Renal pelvis (tissue), 12 donors: ENCODE results near the gene NUPR2. TPM values are rescaled to one million over a fixed set of nuclear protein-coding genes. Genes with fewer than 3 reads are reported as not detected.
"Not testable (repeated sequence)": the region's sequence is repeated elsewhere in the genome, so short reads cannot be mapped to it uniquely, and the experiment has no call there.

Experiments
- DNase-seq: peaks from one replicate; pipeline ENCODE4 v3.0.0-alpha.2; 2013
- long read RNA-seq, 16 experiments: transcript quantifications; one replicate each; lab custom pipeline, GENCODE V29; 2026
- polyA plus RNA-seq, 3 donors: library from polyadenylated mRNA; unstranded; fragments of 120-200 nt; gene quantifications; one replicate each; pipeline ENCODE4 v1.2.1, GENCODE V29; 2013; ENCODE audit not compliant: insufficient read length in 3 of 3

Gene NUPR2, protein sequence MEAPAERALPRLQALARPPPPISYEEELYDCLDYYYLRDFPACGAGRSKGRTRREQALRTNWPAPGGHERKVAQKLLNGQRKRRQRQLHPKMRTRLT
- 1 to 10 TPM; 2.5 to 3.1 (median 2.7) TPM for polyA plus RNA-seq
- long read RNA-seq, donor 1, transcript NUPR2-201 (2 exons, 603 nt) = major isoform, 5 of 5 reads
- long read RNA-seq, donor 1, partial matches to known transcripts = 0 of 5 reads
- long read RNA-seq, donor 1, other reads (novel, unspliced or antisense) = 0 of 5 reads
- long read RNA-seq, donor 2, transcript NUPR2-201 (2 exons, 603 nt) = major isoform, 7 of 7 reads
- long read RNA-seq, donor 2, partial matches to known transcripts = 0 of 7 reads
- long read RNA-seq, donor 2, other reads (novel, unspliced or antisense) = 0 of 7 reads
- long read RNA-seq, donor 3, transcript NUPR2-201 (2 exons, 603 nt) = major isoform, 5 of 5 reads
- long read RNA-seq, donor 3, partial matches to known transcripts = 0 of 5 reads
- long read RNA-seq, donor 3, other reads (novel, unspliced or antisense) = 0 of 5 reads
- long read RNA-seq, donor 4, transcript NUPR2-201 (2 exons, 603 nt) = major isoform, 10 of 10 reads
- long read RNA-seq, donor 4, partial matches to known transcripts = 0 of 10 reads
- long read RNA-seq, donor 4, other reads (novel, unspliced or antisense) = 0 of 10 reads
- long read RNA-seq, donor 5, transcript NUPR2-201 (2 exons, 603 nt) = major isoform, 5 of 5 reads
- long read RNA-seq, donor 5, partial matches to known transcripts = 0 of 5 reads
- long read RNA-seq, donor 5, other reads (novel, unspliced or antisense) = 0 of 5 reads
- long read RNA-seq, donor 6, partial matches to known transcripts = 0 of 2 reads
- long read RNA-seq, donor 6, other reads (novel, unspliced or antisense) = 0 of 2 reads
- long read RNA-seq, donor 7, transcript NUPR2-201 (2 exons, 603 nt) = major isoform, 7 of 7 reads
- long read RNA-seq, donor 7, partial matches to known transcripts = 0 of 7 reads
- long read RNA-seq, donor 7, other reads (novel, unspliced or antisense) = 0 of 7 reads
- long read RNA-seq, donor 8 = 0 reads
- long read RNA-seq, donor 9, transcript NUPR2-201 (2 exons, 603 nt) = major isoform, 6 of 6 reads
- long read RNA-seq, donor 9, partial matches to known transcripts = 0 of 6 reads
- long read RNA-seq, donor 9, other reads (novel, unspliced or antisense) = 0 of 6 reads
- long read RNA-seq, donor 10, partial matches to known transcripts = 0 of 3 reads
- long read RNA-seq, donor 10, other reads (novel, unspliced or antisense) = 0 of 3 reads
- long read RNA-seq, donor 11, transcript NUPR2-201 (2 exons, 603 nt) = major isoform, 7 of 7 reads
- long read RNA-seq, donor 11, partial matches to known transcripts = 0 of 7 reads
- long read RNA-seq, donor 11, other reads (novel, unspliced or antisense) = 0 of 7 reads
- long read RNA-seq, donor 12, transcript NUPR2-201 (2 exons, 603 nt) = major isoform, 6 of 6 reads
- long read RNA-seq, donor 12, partial matches to known transcripts = 0 of 6 reads
- long read RNA-seq, donor 12, other reads (novel, unspliced or antisense) = 0 of 6 reads
- long read RNA-seq, donor 13, partial matches to known transcripts = 0 of 1 reads
- long read RNA-seq, donor 13, other reads (novel, unspliced or antisense) = 0 of 1 reads
- long read RNA-seq, donor 14, transcript NUPR2-201 (2 exons, 603 nt) = major isoform, 6 of 6 reads
- long read RNA-seq, donor 14, partial matches to known transcripts = 0 of 6 reads
- long read RNA-seq, donor 14, other reads (novel, unspliced or antisense) = 0 of 6 reads
- long read RNA-seq, donor 15, transcript NUPR2-201 (2 exons, 603 nt) = major isoform, 5 of 5 reads
- long read RNA-seq, donor 15, partial matches to known transcripts = 0 of 5 reads
- long read RNA-seq, donor 15, other reads (novel, unspliced or antisense) = 0 of 5 reads
- long read RNA-seq, donor 16, transcript NUPR2-201 (2 exons, 603 nt) = major isoform, 5 of 5 reads
- long read RNA-seq, donor 16, partial matches to known transcripts = 0 of 5 reads
- long read RNA-seq, donor 16, other reads (novel, unspliced or antisense) = 0 of 5 reads

DNA sequence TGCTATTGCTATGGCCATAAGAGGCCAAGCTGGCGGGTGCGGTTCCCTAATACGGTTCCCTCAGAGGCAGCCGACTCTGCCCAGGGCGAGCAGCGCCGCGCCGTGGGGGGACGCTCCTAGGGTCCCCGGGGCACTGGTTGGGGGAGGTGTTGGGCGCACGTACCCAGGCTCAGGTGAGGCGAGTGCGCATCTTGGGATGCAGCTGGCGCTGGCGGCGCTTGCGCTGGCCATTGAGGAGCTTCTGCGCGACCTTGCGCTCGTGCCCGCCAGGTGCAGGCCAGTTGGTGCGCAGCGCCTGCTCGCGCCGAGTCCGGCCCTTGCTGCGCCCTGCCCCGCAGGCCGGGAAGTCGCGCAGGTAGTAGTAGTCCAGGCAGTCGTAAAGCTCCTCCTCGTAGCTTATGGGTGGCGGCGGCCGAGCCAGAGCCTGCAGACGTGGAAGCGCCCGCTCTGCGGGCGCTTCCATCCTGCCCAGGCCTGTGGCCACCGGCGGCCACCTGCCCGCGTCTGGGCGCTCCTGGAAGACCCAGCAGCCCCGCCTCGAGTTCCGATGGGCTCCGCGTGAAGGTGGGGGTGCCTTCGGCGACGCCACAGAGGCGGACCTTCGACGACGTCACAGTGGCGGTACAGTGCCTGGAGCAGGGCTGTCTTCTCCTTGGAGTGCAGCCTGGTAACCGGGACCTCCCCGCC is at the start of gene NUPR2:
NUPR2 (minus strand) TSS at position 566 of the 687 bp plus-strand sequence; CDS start at position 463, 103 bp downstream.
- no peak for DNase-seq

DNA sequence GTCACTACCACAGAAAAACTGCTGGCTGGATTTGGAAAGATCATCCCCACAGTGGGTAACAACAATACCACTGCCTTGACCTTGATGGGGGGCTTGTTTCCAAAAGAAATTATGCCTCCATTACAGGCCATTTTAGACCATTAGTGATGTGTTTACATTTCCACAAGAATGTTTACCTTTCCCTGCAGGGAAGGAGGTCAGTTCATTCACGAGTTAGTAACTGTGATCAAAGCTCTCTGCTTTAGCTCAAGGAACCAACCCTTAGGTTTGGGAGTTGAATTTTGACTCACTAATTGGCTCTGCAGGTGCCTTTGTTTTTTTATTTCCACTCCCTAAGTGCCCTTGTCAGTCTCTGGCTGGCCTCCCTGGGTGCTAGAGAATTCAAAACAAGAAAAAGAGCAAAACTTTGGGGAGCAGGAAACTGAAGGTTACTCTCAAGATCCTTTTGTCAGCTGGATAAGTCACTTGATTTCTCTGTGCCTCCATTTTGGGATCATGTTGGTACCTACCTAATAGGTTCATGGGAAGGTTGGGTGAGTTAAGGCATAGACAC is 41.1 kb upstream of the NUPR2 start:
- no peak for DNase-seq

DNA sequence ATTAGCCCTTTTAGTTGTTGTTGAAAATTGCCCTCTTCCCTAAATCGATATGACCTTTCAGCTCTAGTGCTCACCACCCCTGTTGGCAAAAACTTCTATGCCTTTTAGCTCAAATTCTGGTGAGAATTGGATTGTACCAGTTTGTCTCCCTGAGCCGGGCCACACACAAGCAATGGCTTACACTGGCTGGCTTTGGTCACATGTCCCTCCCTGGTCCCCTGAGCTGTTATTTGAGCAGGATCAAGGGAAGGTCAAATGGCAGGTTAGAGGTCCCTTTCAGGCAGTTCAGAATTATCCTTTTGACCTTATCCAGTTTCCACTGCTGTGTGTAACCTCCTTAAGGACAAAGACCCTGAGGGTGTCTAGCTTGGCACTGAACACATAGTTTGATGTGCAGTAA is 14.8 kb upstream of the NUPR2 start:
- not testable (repeated sequence) for DNase-seq

DNA sequence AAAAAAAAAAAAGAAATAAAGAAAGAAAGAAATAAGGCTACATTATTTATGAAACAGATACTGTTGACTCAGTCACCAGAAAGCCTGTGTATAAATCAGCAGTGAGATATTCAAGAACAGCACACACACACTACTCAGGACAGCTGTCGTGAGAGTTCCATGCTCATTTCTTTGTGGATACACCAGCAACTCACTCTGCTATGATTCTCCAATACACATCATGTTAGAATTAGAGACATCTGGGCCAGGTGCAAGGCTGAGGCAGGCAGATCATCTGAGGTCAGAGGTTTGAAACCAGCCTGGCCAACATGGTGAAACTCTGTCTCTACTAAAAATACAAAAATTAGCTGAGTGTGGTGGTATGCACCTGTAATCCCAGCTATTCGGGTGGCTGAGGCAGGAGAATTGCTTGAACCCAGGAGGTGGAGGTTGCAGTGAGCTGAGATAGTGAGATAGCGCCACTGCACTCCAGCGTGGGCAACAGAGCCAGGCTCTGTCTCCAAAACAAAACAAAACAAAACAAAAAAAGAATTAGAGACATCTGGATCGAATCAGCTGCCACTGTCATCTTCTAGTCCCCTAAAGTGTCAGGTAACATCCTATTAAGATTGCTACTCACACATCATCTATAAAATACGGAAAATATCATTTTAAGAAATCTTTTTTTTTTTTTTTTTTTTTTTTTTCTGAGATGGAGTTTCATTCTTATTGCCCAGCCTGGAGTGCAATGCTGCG is 11.2 kb upstream of the NUPR2 start:
- DNase-seq = no peak

DNA sequence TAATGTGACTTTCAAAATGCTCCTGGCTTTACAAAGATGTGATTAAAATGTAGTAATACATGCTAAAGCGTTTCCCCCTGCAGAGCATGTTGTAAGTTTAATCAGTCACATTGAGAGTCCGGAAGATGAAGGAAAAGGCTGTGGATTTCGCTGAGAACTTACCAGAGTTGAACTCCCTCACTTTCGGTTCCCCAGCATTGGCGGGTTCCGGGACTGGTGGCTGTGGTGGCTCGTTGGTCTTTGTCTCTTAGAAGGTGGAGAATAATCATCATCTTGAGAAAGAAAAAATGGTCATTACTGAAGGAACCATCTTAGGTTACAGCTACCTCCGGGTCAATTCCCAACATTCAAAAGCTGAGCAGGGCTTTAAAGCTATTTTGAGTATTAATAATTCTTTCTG is 9.6 kb upstream of the NUPR2 start:
- no peak for DNase-seq

DNA sequence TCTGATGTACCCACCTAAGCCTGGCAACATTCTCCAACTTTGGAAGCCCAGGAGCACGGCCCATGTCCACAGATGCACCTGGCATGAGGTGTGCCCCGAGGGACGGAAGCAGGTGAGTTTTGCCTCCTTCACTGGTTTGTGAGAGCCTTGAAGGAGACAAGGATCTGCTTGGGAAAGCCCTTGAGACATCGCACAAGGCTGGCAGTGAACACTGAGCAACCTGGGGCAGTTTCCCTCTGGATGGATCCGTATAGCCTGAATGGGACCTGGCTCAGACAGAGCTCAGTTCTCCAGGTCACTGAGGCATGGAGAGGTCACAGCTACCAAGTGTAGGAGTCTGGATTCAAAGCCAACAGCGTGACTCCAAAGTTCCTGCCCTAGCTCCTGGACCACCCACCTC is 8.8 kb upstream of the NUPR2 start:
- no peak for DNase-seq

DNA sequence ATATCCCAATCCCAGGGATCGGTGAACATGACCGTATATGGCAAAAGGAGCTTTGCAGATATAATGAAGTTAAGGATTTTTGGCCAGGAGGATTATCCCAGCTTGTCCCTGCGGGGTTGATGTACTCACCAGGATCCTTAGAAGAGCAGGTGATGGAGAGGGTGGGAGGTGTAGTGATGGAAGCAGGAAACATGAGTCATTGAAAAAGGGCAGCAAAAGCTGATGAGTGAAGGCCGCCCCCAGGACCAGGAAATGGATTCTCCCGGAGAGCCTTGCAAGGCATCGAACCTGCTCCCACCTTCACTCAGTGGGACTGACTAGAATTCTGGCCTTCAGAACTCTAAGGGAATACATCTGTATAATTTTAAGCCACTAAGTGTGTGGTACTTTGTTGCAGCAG is 5.2 kb upstream of the NUPR2 start:
- DNase-seq = no peak

DNA sequence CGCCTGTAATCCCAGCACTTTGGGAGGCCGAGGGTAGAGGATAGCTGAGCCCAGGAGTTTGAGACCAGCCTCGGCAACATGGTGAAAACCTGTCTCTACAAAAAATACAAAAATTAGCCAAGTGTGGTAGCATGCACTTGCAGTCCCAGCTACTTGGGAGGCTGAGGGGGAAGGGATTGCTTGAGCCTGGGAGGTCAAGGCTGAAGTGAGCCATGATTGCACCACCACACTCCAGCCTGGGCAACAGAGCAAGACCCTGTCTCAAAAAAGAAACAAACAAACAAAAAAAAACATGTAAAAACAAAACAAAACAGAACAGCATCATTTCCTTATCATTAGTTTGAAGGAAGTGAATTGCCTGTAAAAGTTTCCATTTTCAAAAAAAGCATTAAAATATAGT is 4.0 kb downstream of the NUPR2 start:
- DNase-seq = not testable (repeated sequence)

DNA sequence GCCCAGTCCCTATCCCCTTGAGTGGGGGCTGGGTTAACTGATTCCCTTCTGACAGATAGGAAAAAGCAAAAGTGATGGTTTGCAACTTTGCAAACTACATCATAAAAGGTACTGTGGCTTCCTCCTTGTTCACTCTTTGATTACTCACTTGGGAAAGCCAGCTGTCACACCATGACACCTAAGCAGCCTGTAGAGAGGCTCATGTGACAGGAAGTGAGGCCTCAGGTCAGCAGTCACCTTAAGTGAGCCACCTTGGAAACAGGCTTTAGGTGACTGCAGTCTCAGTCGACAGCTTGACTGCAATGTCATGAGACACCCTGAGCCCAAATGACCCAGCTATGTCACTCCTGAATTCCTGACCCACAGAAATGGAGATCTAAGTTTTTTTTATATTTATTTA is 5.6 kb downstream of the NUPR2 start:
- no peak for DNase-seq

DNA sequence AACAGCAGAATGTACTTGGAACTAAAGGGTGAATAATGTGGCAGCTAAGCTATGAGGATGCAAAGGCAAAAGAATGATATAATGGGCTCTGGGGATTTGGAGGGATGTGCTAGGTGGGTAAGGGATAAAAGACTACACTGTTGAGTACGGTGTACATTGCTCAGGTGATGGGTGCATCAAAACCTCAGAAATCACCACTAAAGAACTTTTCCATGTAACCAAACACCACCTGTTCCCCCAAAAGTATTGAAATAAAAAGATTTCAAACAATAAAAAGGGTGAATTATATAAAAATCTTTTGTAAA is 8.3 kb downstream of the NUPR2 start:
- no peak for DNase-seq

DNA sequence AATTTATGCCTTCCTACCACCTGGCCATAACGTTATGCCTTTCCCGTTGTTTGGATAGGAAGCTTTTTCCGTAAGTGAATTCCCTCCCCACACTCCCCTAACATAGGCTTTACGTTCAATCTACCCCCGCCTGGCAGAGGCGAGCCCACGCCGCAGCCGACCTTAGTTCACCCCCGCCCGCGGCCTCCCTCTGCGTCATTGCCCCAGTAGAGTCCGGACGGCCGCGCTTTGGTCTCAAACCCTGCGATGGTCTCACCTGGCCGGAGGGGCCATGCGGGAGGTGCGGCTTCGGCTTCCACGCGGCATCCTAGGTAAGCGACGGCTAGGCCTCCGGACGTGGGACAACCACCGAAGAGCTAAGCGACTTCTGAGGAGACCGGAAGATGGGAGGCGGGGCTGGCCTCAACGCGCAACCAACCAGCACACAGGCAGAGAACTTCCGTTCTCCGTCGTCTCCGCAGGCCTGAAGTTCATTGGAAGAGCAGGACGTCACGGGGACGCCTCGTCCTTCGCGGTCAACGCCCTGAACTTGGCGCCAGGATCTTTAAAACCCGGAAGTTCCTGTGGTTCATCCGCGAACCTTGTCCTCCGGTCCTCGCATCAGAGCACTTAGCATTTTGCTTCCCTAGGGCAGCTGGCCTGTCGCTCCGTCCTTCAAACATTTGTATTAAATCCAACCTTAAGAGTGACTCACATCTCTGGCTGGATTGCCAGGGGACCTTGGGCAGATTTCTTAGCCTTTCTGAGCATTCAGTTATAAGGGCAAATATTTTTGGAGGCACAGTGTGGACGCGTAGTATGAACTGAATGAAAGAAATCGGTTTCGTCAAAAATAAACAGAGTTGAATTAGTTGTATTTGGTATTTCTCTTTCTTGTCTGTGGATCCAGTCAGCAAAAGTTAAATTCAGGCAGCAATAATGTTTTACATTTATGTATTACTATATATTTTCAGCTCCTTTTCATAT is 9.8 kb downstream of the NUPR2 start, which contains the start of gene CHCHD2:
CHCHD2 (minus strand) TSS at position 369 of the 966 bp plus-strand sequence; CDS start at position 306, 63 bp downstream.
- DNase-seq = peak; percentile 98

DNA sequence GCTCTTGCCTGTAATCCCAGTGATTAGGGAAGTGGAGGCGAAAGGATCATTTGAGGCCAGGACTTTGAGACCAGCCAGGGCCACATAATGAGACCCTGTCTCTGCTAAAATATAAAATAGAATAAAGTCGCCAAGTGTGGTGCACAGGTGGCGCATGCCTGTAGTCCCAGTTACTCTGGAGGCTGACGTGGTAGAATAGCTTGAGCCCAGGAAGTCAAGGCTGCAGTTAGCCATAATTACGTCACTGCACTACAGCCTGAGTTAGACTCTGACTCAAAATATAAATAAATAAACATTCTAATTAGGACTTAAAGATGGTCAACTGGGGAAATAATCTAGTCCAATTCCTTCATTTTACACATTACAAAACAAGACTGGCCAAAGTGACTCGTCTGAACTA is 10.7 kb downstream of the NUPR2 start:
- DNase-seq = peak; percentile 38

DNA sequence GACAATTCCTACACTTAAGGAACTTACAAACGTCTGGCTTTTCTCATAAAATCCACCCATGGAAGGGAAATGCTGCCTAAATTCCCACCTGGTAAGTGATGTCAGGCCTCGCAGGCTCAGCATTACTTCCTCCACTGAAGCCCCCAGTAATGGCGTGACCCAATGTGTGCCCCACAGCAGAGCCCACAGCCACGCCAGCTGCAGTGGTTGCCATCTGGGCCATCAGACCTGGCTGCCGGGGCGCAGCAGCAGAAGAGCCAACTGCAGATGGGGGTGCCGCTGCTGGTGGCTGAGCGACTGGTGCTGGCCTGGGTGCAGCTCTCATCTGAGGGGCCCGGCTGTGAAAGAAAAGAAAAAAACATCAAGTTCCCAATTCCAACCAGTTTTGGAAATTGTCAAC is 12.1 kb downstream of the NUPR2 start:
- DNase-seq = not testable (repeated sequence)

DNA sequence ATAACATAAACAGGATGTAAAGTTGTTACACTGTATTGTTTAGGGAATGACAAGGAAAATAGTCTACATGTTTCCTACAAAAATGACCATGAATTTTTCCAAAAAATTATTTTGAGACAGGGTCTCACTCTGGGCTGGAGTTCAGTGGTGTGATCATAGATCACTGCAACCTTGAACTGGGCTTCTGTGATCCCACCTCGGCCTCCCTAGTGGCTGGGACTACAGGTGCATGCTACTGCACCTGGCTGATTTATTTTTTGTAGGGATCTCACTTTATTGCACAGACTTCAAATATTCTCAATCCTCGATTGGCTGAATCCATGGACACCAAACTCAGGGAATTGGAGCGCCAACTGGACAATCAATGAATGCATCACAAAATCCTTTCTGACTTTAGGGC is 16.6 kb downstream of the NUPR2 start:
- DNase-seq = no peak

DNA sequence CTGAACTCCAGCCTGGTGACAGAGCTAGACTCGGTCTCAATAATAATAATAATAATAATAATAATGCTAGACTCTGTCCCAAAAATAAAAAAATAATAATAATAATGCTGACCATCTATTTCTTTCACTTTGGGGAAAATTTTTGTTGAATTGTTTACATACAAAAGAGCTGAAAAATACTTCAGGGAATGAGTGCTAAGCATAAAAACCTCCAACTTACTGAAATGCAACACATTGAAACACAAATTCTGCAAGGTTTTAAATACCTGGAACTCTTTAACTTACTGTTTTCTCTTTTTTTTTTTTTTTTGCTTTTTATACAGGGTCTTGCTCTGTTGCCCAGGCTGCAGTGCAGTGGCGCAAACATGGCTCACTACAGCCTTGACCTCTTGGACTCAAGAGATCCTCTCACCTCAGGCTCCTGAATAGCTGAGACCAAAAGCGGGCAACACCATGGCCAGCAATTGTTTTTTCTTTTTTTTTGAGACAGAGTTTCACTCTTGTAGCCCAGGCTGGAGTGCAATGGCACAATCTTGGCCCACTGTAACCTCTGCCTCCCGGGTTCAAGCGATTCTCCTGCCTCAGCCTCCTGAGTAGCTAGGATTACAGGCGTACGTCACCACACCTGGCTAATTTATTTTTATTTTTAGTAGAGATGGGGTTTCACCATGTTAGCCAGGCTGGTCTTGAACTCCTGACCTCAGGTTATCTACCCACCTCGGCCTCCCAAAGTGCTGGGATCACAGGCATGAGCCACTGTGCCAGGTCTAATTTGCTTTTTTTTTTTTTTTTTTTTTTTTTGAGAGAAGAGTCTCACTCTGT is 17.8 kb downstream of the NUPR2 start:
- DNase-seq = not testable (repeated sequence)

DNA sequence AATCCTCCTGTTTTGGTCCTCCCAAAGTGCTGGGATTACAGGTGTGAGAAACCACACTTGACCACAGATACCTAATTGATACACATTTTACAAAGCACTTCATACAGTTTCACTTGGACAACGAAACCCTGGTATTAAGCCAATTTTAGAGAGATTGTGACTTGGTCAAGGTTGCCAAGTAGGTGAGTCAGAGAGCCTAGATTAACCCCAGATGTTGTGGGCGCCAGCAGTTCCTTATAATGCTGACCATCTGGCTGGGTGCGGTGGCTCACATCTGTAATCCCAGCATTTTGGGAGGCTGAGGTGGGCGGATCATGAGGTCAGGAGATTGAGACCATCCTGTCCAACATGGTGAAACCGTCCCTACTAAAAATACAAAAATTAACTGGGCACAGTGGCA is 18.5 kb downstream of the NUPR2 start:
- no peak for DNase-seq
